Psoas muscle (tissue), 8 donors: ENCODE measurements around the gene TRNP1. TPM values are rescaled to one million over a fixed set of nuclear protein-coding genes. Genes with fewer than 3 reads are reported as not detected.

Experiments
- ATAC-seq, 4 donors: fragments of 200-7000 bp; cut with Tn5 transposase; one replicate each; pipeline ENCODE4 v1.9.1; 2020; ENCODE audit warnings: moderate library complexity in 3 of 4, mild to moderate bottlenecking in 2 of 4
- DNase-seq, 2 donors: peaks; one replicate each; pipeline ENCODE4 v3.0.0-alpha.2; 2020
- H3K27ac ChIP-seq: fragments of 200-600 bp; one replicate; pipeline ENCODE4 v1.8.0; 2022
- H3K27me3 ChIP-seq, 3 donors: fragments of 200-600 bp in 1 of 3; one replicate each; pipeline versions ENCODE4 v1.6.1 to v1.8.0; 2013 to 2022; ENCODE audit warnings: low read length in 2 of 3, mild to moderate bottlenecking in 2 of 3, moderate library complexity in 1 of 3; ENCODE audit not compliant: insufficient read depth in 3 of 3
- H3K36me3 ChIP-seq, 2 donors: fragments of 200-600 bp in 1 of 2; one replicate each; pipeline versions ENCODE4 v1.6.1 to v1.8.0; 2013 to 2022; ENCODE audit warnings: low read depth in 1 of 2, mild to moderate bottlenecking in 1 of 2, moderate library complexity in 1 of 2; ENCODE audit not compliant: insufficient read depth in 1 of 2
- H3K4me1 ChIP-seq: fragments of 200-600 bp; one replicate; pipeline ENCODE4 v1.8.0; 2022
- H3K4me3 ChIP-seq: fragments of 200-600 bp; one replicate; pipeline ENCODE4 v1.8.0; 2022; ENCODE audit warnings: mild to moderate bottlenecking
- H3K9me3 ChIP-seq: fragments of 200-600 bp; one replicate; pipeline ENCODE4 v1.8.0; 2022
- WGBS, 3 donors: extraction: QIAGEN DNeasy Blood & Tissue Kit; methylation state at CpG; one replicate each; pipeline versions ENCODE4 v1.1.6 to v1.1.7; 2013; 5-methylcytosine and 5-hydroxymethylcytosine counted together
- intact Hi-C, 2 donors: fragments of 100-400 bp; cut with DNase I; formaldehyde crosslinking; loops; one replicate each; pipeline versions ENCODE4 v1.11.0 to v1.14.2; 2022
- polyA plus RNA-seq, 3 donors: library from polyadenylated mRNA; stranded (reverse); fragments of 200-250 nt; gene quantifications; one replicate each; pipeline ENCODE4 v1.2.3, GENCODE V29; 2013
- total RNA-seq, 4 donors: library from RNA; stranded (reverse); fragmentation: NEBNext Ultra II Directional in 2 of 4; extraction: Animal tissue kit (Norgen Biotek cat#: 25700) in 2 of 4; gene quantifications; one replicate each; pipeline versions ENCODE4 v1.2.1 to v1.2.4, GENCODE V29; 2021 to 2023
- TF ChIP-seq, protein P1 (sequence below): fragments of 200-600 bp; IDR thresholded peaks from one replicate; pipeline ENCODE4 v1.8.0; 2022; ENCODE audit warnings: antibody characterized with exemption
- donor health status: healthy with polysubstance abuse.
- donor health status: DM: no; HTN: no; CAD: no; lungs with moderate emphysema.
- donor health status: Bipolar disorder and iron deficiency.
- donor health status: healthy.
- donor health status: DM: yes; HTN: yes; CAD: no.
- donor health status: DM: no; HTN: no; CAD: no.
- donor health status: DM: no; HTN: no; CAD: no.
- donor health status: DM: yes; HTN: yes; CAD: no.

Gene TRNP1
- total and polyA plus RNA-seq, 7 donors = 0.84 to 3.8 (median 1.6) TPM

DNA sequence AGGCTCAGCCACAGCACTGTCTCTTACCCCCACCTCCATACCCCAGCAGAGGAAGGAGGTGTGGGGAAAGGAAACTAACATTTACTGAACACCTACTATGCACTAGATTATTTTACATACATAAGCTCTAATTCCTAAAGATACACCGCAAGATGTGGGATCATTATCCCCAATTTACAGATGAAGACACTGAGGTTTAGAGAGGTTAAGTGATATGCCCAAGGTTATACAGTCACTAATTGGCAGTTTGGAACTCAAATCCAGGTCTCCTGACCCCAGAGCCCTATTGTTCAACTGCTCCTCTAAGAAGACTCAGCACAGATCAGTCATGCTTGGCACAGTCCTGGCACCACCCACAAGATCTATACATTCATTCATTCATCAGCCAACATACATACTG, 22.9 kb downstream of the TRNP1 start:
- Histone ChIP-seq H3K36me3 (no peaks in the 10 kb centered on the region), H3K27me3 (no peaks in the 10 kb centered on the region), H3K4me1 (no peaks in the 10 kb centered on the region), H3K4me3 (no peak overlapping the region), H3K27ac (no peak overlapping the region), H3K9me3 (no peaks in the 10 kb centered on the region)
- DNase-seq (no peak), ATAC-seq (no peak)
- intact Hi-C loops = no loop called here
- TF ChIP-seq, protein P1, sequence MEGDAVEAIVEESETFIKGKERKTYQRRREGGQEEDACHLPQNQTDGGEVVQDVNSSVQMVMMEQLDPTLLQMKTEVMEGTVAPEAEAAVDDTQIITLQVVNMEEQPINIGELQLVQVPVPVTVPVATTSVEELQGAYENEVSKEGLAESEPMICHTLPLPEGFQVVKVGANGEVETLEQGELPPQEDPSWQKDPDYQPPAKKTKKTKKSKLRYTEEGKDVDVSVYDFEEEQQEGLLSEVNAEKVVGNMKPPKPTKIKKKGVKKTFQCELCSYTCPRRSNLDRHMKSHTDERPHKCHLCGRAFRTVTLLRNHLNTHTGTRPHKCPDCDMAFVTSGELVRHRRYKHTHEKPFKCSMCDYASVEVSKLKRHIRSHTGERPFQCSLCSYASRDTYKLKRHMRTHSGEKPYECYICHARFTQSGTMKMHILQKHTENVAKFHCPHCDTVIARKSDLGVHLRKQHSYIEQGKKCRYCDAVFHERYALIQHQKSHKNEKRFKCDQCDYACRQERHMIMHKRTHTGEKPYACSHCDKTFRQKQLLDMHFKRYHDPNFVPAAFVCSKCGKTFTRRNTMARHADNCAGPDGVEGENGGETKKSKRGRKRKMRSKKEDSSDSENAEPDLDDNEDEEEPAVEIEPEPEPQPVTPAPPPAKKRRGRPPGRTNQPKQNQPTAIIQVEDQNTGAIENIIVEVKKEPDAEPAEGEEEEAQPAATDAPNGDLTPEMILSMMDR = no peak
- 93 to 100% (median 97%) methylated on average over 1 of the region's 1 CpG for WGBS, 3 donors

DNA sequence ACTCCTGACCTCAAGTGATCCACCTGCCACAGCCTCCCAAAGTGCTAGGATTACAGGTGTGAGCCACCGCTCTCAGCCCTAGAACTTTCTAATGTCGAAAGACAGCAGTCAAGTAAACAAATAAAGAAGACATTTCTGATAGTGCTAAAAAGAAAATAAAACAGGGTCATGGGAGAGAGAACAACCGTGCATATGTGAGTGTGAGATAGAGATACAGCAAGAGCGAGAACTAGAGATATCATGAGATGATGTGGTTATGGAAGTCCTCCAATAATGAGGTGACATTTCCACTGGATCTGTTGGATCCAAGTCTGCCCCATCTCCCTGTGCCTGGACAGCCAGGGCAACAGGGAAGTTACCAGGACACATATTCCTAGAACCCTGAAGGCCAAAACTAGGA, 23.7 kb downstream of the TRNP1 start:
- TF ChIP-seq, protein P1 = no peak
- no peaks in the 10 kb centered on the region for H3K27me3 ChIP-seq
- no peaks in the 10 kb centered on the region for H3K4me1 ChIP-seq
- no peaks in the 10 kb centered on the region for H3K9me3 ChIP-seq
- no peaks in the 10 kb centered on the region for H3K36me3 ChIP-seq
- DNase-seq = no peak
- intact Hi-C loops = no loop called here
- H3K27ac ChIP-seq = no peak overlapping the region
- H3K4me3 ChIP-seq = no peak overlapping the region
- WGBS, 3 donors = 89 to 90% (median 90%) methylated on average over 4 of the region's 4 CpGs
- ATAC-seq = no peak

DNA sequence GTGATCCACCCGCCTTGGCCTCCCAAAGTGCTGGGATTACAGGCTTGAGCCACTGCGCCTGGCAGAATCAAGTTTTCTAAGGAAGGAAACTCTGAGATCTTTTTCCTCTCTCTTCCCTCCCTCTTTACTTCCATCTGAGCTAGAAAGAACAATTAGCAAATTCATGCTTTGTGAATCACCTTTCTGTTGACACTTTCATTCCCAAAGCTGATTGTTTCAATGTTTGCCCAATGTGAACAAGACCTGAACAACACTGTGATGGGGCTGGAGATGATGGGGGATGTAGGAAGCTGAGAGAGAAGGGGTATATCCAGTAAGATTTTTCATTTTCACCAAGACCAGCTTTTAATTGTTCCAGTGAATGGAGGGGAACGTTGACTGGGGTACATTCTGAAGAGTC, 24.8 kb downstream of the TRNP1 start:
- Histone ChIP-seq H3K9me3 (no peaks in the 10 kb centered on the region), H3K27me3 (no peaks in the 10 kb centered on the region), H3K27ac (no peak overlapping the region), H3K36me3 (no peaks in the 10 kb centered on the region), H3K4me3 (no peak overlapping the region), H3K4me1 (no peaks in the 10 kb centered on the region)
- TF ChIP-seq, protein P1 = no peak
- DNase-seq (no peak), ATAC-seq (no peak)
- intact Hi-C loops = no loop called here
- 71 to 75% (median 75%) methylated on average over 3 of the region's 3 CpGs for WGBS, 3 donors

DNA sequence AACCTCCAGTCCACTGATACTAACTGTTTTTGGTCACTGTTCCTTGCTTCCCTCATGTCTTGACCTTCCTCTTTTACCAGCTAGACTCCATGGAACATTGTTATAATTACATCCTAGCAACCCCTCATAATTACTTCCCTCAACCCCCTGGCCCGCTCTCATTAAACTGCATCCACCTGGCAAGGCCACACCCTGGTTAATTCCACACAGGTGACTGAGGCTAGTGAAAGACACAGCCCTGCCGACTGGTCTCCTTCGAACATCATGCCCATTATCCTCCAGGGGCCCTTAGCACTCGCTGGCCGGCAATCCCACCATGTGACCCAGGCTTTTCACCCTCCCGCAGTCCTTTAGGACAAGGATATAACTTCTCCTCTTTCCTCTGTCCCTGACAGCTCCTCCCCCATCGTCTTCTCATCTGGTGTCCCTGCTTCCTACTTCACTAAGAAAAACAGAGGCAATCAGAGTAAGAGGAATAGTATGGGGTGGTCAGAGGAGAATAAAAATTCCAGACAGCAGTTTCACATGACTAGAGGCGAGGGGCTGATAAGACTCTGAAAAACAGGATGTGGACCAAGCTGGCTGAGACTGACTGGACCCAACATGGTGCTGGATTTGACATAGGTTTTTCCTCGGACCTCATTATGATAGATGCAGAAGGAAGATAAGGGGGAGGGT, 28.0 kb downstream of the TRNP1 start:
- H3K4me3 ChIP-seq = no peak overlapping the region
- no peak overlapping the region for H3K27ac ChIP-seq
- WGBS, 3 donors = 40 to 46% (median 45%) methylated on average over 9 of the region's 9 CpGs
- intact Hi-C loops = no loop called here
- H3K9me3 ChIP-seq = no peaks in the 10 kb centered on the region
- no peaks in the 10 kb centered on the region for H3K36me3 ChIP-seq
- no peaks in the 10 kb centered on the region for H3K4me1 ChIP-seq
- H3K27me3 ChIP-seq = peaks cover 0 to 4% (median 0%) of the 10 kb centered on the region in 3 donors
- ATAC-seq = no peak
- TF ChIP-seq, protein P1 = no peak
- peak in 1 of 2 donors; percentile 5 for DNase-seq

DNA sequence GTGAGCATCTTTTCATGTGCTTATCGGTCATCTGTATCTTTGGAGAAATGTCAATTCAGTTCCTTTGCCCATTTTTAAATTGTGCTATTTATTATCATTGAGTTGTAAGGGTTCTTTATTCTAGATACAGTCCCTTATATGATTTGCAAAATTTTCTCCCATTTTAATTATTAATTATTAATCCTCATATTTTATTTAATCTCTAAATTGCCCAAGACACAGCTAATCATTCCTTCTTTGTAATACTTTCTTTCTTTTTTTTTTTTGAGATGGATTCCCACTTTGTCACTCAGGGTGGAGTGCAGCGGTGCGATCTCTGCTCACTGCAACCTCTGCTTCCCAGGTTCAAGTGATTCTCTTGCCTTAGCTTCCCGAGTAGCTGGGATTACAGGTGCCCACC, 32.2 kb downstream of the TRNP1 start:
- Histone ChIP-seq H3K9me3 (no peaks in the 10 kb centered on the region), H3K27ac (no peak overlapping the region), H3K27me3 (peaks cover 0 to 4% (median 0%) of the 10 kb centered on the region in 3 donors), H3K36me3 (no peaks in the 10 kb centered on the region), H3K4me3 (no peak overlapping the region), H3K4me1 (no peaks in the 10 kb centered on the region)
- TF ChIP-seq, protein P1 = no peak
- intact Hi-C loops = no loop called here
- DNase-seq (no peak), ATAC-seq (no peak)
- WGBS, 3 donors = 94 to 96% (median 95%) methylated on average over 4 of the region's 4 CpGs
